Spleen (tissue), 11 donors: ENCODE results near the gene NRL. TPM values are rescaled to one million over a fixed set of nuclear protein-coding genes. Genes with fewer than 3 reads are reported as not detected.
A peak's percentile ranks its signal among the peaks of the same experiment; 100 is the strongest.

Experiments used
- DNase-seq: peaks from one replicate; pipeline ENCODE4 v3.0.0-alpha.2; 2020
- H3K27ac ChIP-seq, 8 donors: fragments of 200-600 bp; sonication (generic) in 7 of 8; 1 replicate in 4 of 8; 2 replicates in 4 of 8; pipeline versions ENCODE4 v1.5.0 to v1.8.0; 2016 to 2021; ENCODE audit warnings: inconsistent platforms in 4 of 8, mild to moderate bottlenecking in 4 of 8, moderate library complexity in 1 of 8
- H3K27me3 ChIP-seq, 7 donors: fragments of 200-600 bp; sonication (generic) in 6 of 7; replicated peaks in 1 of 7; 1 replicate in 4 of 7; 2 replicates in 3 of 7; pipeline versions ENCODE4 v1.5.0 to v1.8.0; 2016 to 2021; ENCODE audit warnings: inconsistent platforms in 3 of 7, mild to moderate bottlenecking in 1 of 7
- H3K36me3 ChIP-seq, 6 donors: fragments of 200-600 bp; sonication (generic) in 5 of 6; 1 replicate in 4 of 6; 2 replicates in 2 of 6; pipeline versions ENCODE4 v1.5.0 to v1.8.0; 2016 to 2021; ENCODE audit warnings: inconsistent platforms in 2 of 6
- H3K4me1 ChIP-seq, 6 donors: fragments of 200-600 bp; sonication (generic) in 5 of 6; 1 replicate in 3 of 6; 2 replicates in 3 of 6; pipeline versions ENCODE4 v1.5.0 to v1.8.0; 2016 to 2021; ENCODE audit warnings: inconsistent platforms in 3 of 6
- H3K4me3 ChIP-seq, 8 donors: fragments of 200-600 bp; sonication (generic) in 7 of 8; 1 replicate in 4 of 8; 2 replicates in 4 of 8; pipeline versions ENCODE4 v1.5.0 to v1.8.0; 2016 to 2021; ENCODE audit warnings: inconsistent platforms in 4 of 8, mild to moderate bottlenecking in 4 of 8, moderate library complexity in 2 of 8
- H3K9me3 ChIP-seq, 8 donors: fragments of 200-600 bp; sonication (generic) in 7 of 8; 1 replicate in 4 of 8; 2 replicates in 4 of 8; pipeline versions ENCODE4 v1.5.0 to v1.8.0; 2016 to 2021; ENCODE audit warnings: inconsistent platforms in 4 of 8
- POLR2A ChIP-seq, 3 donors: fragments of 450-650 bp; IDR thresholded peaks; one replicate each; pipeline ENCODE4 v1.5.1; 2017; ENCODE audit warnings: antibody characterized with exemption in 3 of 3, mild to moderate bottlenecking in 1 of 3
- POLR2AphosphoS5 ChIP-seq, 3 donors: sonication (generic); formaldehyde crosslinking; IDR thresholded peaks; one replicate each; pipeline ENCODE4 v1.5.1; 2017; ENCODE audit warnings: antibody characterized with exemption in 3 of 3
- WGBS, 5 donors: extraction: QIAGEN DNeasy Blood & Tissue Kit in 3 of 5; methylation state at CpG; one replicate each; pipeline versions ENCODE4 v1.1.5 to v1.1.7; 2013 to 2018; 5-methylcytosine and 5-hydroxymethylcytosine counted together
- intact Hi-C: fragments of 100-400 bp; cut with DNase I; formaldehyde crosslinking; loops from one replicate; pipeline ENCODE4 v1.15.0; 2023; ENCODE audit warnings: low total_unique reads
- polyA plus RNA-seq, 3 donors: library from polyadenylated mRNA; stranded (reverse); fragments of 200-250 nt; gene quantifications; one replicate each; pipeline ENCODE4 v1.2.1, GENCODE V29; 2013
- total RNA-seq, 7 donors: library from RNA; depleted of rRNA in 3 of 7; stranded (reverse); fragments of >200 nt in 3 of 7; fragmentation: NEBNext Ultra II Directional in 4 of 7; extraction: Animal tissue kit (Norgen Biotek cat#: 25700) in 4 of 7; gene quantifications; one replicate each; pipeline versions ENCODE4 v1.1.0 to v1.2.1, GENCODE V29; 2016 to 2021
- TF ChIP-seq, protein P1 (sequence below), 11 experiments: fragments of 200-600 bp in 7 of 11; fragments of 450-650 bp in 4 of 11; sonication (generic) in 4 of 11; IDR thresholded peaks in 8 of 11; conservative IDR thresholded peaks in 3 of 11; 1 replicate in 7 of 11; 2 replicates in 4 of 11; pipeline versions ENCODE4 v1.4.0 to v1.8.0; 2016 to 2021; ENCODE audit warnings: antibody characterized with exemption in 11 of 11, inconsistent platforms in 4 of 11, mild to moderate bottlenecking in 1 of 11
- donor health status: healthy with polysubstance abuse.
- donor health status: DM: no; HTN: no; CAD: no; lungs with moderate emphysema.
- donor health status: DM: no; HTN: no; CAD: no.
- donor health status: Bipolar disorder and iron deficiency.
- donor health status: healthy.
- donor health status: DM: no; HTN: no; CAD: no.
- donor health status: DM: yes; HTN: yes; CAD: no.

NRL gene
- total and polyA plus RNA-seq, 10 donors = 2.0 to 7.8 (median 4.0) TPM

DNA sequence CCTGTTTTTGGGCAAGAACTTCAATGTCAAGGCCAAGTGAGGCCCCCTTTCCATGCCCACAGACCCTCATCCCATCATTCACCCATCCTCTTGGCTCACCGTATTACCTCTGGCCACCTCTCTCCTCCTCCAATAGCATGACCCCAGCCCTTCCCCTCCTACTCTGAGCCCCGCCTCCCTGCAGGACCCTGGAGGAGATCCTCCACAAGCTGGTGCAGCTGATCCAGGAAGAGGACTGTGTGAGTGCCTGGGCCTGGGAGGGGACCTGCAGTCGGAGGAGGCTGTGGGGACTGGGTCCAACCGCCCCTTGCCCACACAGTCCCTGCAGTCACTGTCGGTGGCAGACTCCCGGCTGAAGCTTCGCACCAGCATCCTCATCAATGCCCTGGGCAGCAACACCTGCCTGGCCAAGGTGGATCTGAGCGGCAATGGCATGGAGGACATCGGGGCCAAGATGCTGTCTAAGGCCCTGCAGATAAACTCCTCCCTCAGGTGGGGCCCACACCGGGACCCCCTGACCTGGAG is 55.7 kb downstream of the NRL start:
- H3K36me3 ChIP-seq = no peaks in the 10 kb centered on the region
- no peak for DNase-seq
- peaks cover 0 to 4% (median 0%) of the 10 kb centered on the region in 7 donors for H3K27me3 ChIP-seq
- no peak overlapping the region for H3K4me3 ChIP-seq
- peaks cover 0 to 10% (median 0%) of the 10 kb centered on the region in 6 donors for H3K4me1 ChIP-seq
- no peak overlapping the region for H3K27ac ChIP-seq
- no peaks in the 10 kb centered on the region for H3K9me3 ChIP-seq
- 89 to 93% (median 91%) methylated on average over 9 to 10 of the region's 10 CpGs for WGBS, 5 donors
- intact Hi-C loops = no loop called here
- no peak for TF ChIP-seq POLR2A (IDR thresholded peaks at IDR 0.05)
- TF ChIP-seq, protein P1, sequence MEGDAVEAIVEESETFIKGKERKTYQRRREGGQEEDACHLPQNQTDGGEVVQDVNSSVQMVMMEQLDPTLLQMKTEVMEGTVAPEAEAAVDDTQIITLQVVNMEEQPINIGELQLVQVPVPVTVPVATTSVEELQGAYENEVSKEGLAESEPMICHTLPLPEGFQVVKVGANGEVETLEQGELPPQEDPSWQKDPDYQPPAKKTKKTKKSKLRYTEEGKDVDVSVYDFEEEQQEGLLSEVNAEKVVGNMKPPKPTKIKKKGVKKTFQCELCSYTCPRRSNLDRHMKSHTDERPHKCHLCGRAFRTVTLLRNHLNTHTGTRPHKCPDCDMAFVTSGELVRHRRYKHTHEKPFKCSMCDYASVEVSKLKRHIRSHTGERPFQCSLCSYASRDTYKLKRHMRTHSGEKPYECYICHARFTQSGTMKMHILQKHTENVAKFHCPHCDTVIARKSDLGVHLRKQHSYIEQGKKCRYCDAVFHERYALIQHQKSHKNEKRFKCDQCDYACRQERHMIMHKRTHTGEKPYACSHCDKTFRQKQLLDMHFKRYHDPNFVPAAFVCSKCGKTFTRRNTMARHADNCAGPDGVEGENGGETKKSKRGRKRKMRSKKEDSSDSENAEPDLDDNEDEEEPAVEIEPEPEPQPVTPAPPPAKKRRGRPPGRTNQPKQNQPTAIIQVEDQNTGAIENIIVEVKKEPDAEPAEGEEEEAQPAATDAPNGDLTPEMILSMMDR (IDR thresholded peaks at IDR 0.05 in 8 of 11, conservative IDR thresholded peaks at IDR 0.05 in 3 of 11) = no peak
- TF ChIP-seq POLR2AphosphoS5 (IDR thresholded peaks at IDR 0.05) = no peak

DNA sequence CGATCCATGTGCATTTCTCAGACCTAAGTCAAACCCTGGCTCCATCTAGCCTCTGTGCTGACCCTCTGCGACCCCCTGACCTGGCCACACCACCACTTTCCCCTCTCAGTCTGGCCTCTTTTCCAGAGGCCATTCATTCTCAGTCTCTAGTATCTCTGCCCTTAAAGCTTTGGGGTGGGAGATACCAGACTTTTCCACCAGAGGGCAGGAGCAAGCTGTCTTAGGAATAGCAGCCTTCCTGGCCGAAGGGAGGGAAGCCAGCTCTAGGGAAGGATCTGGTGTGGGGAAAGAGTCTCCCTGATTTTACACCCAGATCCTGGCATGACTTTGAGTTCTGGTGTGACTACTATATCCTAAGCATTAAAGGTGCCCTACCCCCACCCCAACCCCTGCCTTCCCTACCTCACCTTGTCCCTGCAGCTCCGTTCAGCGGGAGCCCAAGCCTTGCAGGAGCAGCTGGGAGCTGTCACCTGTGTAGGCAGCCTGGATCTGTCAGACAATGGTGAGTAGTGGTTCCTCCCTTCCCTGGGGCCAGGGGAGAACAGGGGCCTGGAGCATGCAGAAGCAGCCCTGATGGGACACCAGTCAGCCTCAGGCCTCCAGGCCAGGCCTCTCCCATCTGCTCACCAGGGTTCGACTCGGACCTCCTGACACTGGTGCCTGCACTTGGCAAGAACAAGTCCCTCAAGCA is 56.3 kb downstream of the NRL start:
- Histone ChIP-seq H3K27ac (no peak overlapping the region), H3K4me1 (peaks cover 0 to 13% (median 0%) of the 10 kb centered on the region in 6 donors), H3K36me3 (no peaks in the 10 kb centered on the region), H3K4me3 (no peak overlapping the region), H3K27me3 (peaks cover 0 to 8% (median 0%) of the 10 kb centered on the region in 7 donors), H3K9me3 (no peaks in the 10 kb centered on the region)
- peak; percentile 73 for DNase-seq
- no peak for TF ChIP-seq POLR2AphosphoS5 (IDR thresholded peaks at IDR 0.05)
- TF ChIP-seq, protein P1 (IDR thresholded peaks at IDR 0.05 in 8 of 11, conservative IDR thresholded peaks at IDR 0.05 in 3 of 11) = peak; percentile 66 to 97 (median 89)
- TF ChIP-seq POLR2A (IDR thresholded peaks at IDR 0.05) = no peak
- intact Hi-C loops = no loop called here
- WGBS, 5 donors = 52 to 74% (median 65%) methylated on average over 5 to 7 of the region's 7 CpGs

DNA sequence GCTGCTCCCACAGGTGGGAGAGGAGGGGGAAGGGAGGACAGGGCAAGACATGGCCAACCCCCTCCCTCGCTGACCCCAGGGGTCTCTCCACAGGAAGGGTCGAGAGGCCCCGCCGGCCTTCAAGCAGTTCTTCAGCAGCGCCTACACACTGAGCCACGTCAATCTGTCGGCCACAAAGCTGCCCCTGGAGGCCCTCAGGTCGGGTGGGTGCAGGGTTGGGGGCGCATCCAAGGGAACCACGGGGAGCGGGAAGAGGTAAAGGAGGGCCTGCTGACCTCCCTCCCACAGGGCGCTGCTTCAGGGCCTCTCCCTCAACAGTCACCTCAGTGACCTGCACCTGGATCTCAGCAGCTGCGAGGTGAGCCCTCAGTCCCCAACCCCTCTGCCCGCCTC is 56.9 kb downstream of the NRL start:
- no peak overlapping the region for H3K27ac ChIP-seq
- no peak for DNase-seq
- H3K4me3 ChIP-seq = no peak overlapping the region
- TF ChIP-seq POLR2AphosphoS5 (IDR thresholded peaks at IDR 0.05) (no peak), POLR2A (IDR thresholded peaks at IDR 0.05) (no peak)
- TF ChIP-seq, protein P1 (IDR thresholded peaks at IDR 0.05 in 8 of 11, conservative IDR thresholded peaks at IDR 0.05 in 3 of 11) = no peak
- peaks cover 0 to 14% (median 0%) of the 10 kb centered on the region in 7 donors for H3K27me3 ChIP-seq
- 56 to 83% (median 77%) methylated on average over 10 to 14 of the region's 14 CpGs for WGBS, 5 donors
- H3K36me3 ChIP-seq = no peaks in the 10 kb centered on the region
- intact Hi-C loops = no loop called here
- H3K9me3 ChIP-seq = no peaks in the 10 kb centered on the region
- H3K4me1 ChIP-seq = peaks cover 0 to 18% (median under 1%) of the 10 kb centered on the region in 6 donors

DNA sequence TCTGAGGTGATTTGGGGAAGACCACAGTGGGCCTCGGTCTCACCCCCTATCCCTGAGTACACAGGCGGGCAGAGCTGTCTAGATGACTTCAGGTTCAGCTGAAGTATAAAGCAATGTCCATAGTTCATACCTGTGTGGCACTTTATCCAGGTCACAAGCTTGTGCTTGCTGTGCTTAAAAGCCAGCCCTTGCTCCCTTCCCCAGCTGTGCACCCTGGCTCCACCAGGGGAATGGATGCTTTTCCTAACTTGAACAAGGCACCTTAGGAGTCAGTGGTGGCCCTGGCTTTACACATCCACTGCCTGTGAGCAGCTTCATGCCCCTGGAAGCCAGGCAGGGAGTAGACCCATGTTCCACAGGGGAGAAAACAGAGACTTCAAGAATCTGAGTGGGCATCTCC is 57.5 kb downstream of the NRL start:
- 60 to 97% (median 79%) methylated on average over 1 to 2 of the region's 2 CpGs for WGBS, 5 donors
- peak; percentile 59 for DNase-seq
- intact Hi-C loops = no loop called here

More for the DNA sequence above, 57.5 kb downstream of the NRL start:
- Histone ChIP-seq H3K9me3 (no peaks in the 10 kb centered on the region), H3K4me3 (no peak overlapping the region), H3K4me1 (peaks cover 5 to 24% (median 6%) of the 10 kb centered on the region in 6 donors), H3K36me3 (no peaks in the 10 kb centered on the region), H3K27me3 (peaks cover 0 to 20% (median 0%) of the 10 kb centered on the region in 7 donors), H3K27ac (no peak overlapping the region)
- no peak for TF ChIP-seq POLR2A (IDR thresholded peaks at IDR 0.05)
- no peak for TF ChIP-seq POLR2AphosphoS5 (IDR thresholded peaks at IDR 0.05)
- TF ChIP-seq, protein P1 (IDR thresholded peaks at IDR 0.05 in 8 of 11, conservative IDR thresholded peaks at IDR 0.05 in 3 of 11) = no peak
